SK-N-SH (cell line): ENCODE data around the gene PTGFRN. TPM values are rescaled to one million over a fixed set of nuclear protein-coding genes. Genes with fewer than 3 reads are reported as not detected.

ENCODE experiments used
- CTCF ChIA-PET: fragments of 300-600, 350-600 bp; formaldehyde crosslinking; extraction: SDS; loops from one replicate; lab custom pipeline; 2021; lab: Yijun Ruan, JAX
- POLR2A ChIA-PET: fragments of 350-600 bp; sonication (Branson Sonifier 250); formaldehyde crosslinking; extraction: SDS; loops from one replicate; lab custom pipeline; 2020; ENCODE audit warnings: antibody characterized with exemption, inconsistent platforms; lab: Yijun Ruan, JAX
- DNase-seq: peaks from one replicate; pipeline ENCODE4 v3.0.0; 2012
- H2AFZ ChIP-seq: fragments of 200-600 bp; sonication (generic); 2 replicates; pipeline ENCODE4 v1.8.1; 2016; ENCODE audit warnings: antibody characterized with exemption, mild to moderate bottlenecking, low read depth
- H3F3A ChIP-seq: fragments of 200-600 bp; sonication (generic); replicated peaks from 2 replicates; pipeline ENCODE3; 2016; ENCODE audit warnings: antibody characterized with exemption, mild to moderate bottlenecking; ENCODE audit not compliant: insufficient read depth
- H3K27ac ChIP-seq, 2 experiments: fragments of 200-500 bp in 1 of 2; fragments of 200-600 bp in 1 of 2; sonication (Bioruptor generic) in 1 of 2; sonication (generic), shearing (Covaris generic) in 1 of 2; 2 replicates each; pipeline versions ENCODE4 v1.5.1 to v1.6.1; 2014 to 2016; ENCODE audit warnings: low read depth in 2 of 2, inconsistent platforms in 1 of 2, low read length in 1 of 2, mild to moderate bottlenecking in 1 of 2, mixed read lengths in 1 of 2
- H3K27me3 ChIP-seq: fragments of 200-600 bp; sonication (generic), shearing (Covaris generic); 2 replicates; pipeline ENCODE4 v1.6.1; 2016; ENCODE audit warnings: mixed run types; ENCODE audit not compliant: insufficient read depth
- H3K36me3 ChIP-seq, 2 experiments: fragments of 200-500 bp in 1 of 2; fragments of 200-600 bp in 1 of 2; sonication (Bioruptor generic) in 1 of 2; sonication (generic) in 1 of 2; replicated peaks in 1 of 2; 2 replicates each; pipeline versions ENCODE3 to v1.5.1; 2014 to 2016; ENCODE audit warnings: low read length in 1 of 2, mild to moderate bottlenecking in 1 of 2; ENCODE audit not compliant: insufficient read depth in 2 of 2, control insufficient read depth in 1 of 2
- H3K4me1 ChIP-seq, 2 experiments: fragments of 200-500 bp in 1 of 2; fragments of 200-600 bp in 1 of 2; sonication (Bioruptor generic) in 1 of 2; sonication (generic), shearing (Covaris generic) in 1 of 2; 2 replicates each; pipeline versions ENCODE4 v1.5.1 to v1.6.1; 2014 to 2016; ENCODE audit warnings: low read depth in 1 of 2, low read length in 1 of 2, mixed run types in 1 of 2; ENCODE audit not compliant: insufficient read depth in 2 of 2, control insufficient read depth in 1 of 2
- H3K4me2 ChIP-seq: fragments of 200-600 bp; sonication (generic), shearing (Covaris generic); 2 replicates; pipeline ENCODE4 v1.6.1; 2017; ENCODE audit warnings: mixed run types
- H3K4me3 ChIP-seq, 2 experiments: fragments of 200-500 bp in 1 of 2; fragments of 200-600 bp in 1 of 2; sonication (Bioruptor generic) in 1 of 2; sonication (generic), shearing (Covaris generic) in 1 of 2; 2 replicates each; pipeline versions ENCODE4 v1.5.1 to v1.8.1; 2014 to 2016; ENCODE audit warnings: low read depth in 2 of 2, inconsistent platforms in 1 of 2, low read length in 1 of 2, mild to moderate bottlenecking in 1 of 2, mixed read lengths in 1 of 2, moderate library complexity in 1 of 2
- H3K79me2 ChIP-seq: fragments of 200-600 bp; sonication (generic); 2 replicates; pipeline ENCODE4 v1.8.1; 2017; ENCODE audit warnings: mild to moderate bottlenecking; ENCODE audit not compliant: insufficient read depth
- H3K9ac ChIP-seq: fragments of 200-600 bp; sonication (generic); 2 replicates; pipeline ENCODE4 v1.6.1; 2017; ENCODE audit warnings: mixed run types
- H3K9me2 ChIP-seq: fragments of 200-600 bp; sonication (generic); 2 replicates; pipeline ENCODE4 v1.6.1; 2017; ENCODE audit warnings: mixed run types
- H3K9me3 ChIP-seq: fragments of 200-600 bp; sonication (generic); 2 replicates; pipeline ENCODE4 v1.6.1; 2017; ENCODE audit warnings: mixed run types, mild to moderate bottlenecking, moderate library complexity
- H4K20me1 ChIP-seq: fragments of 200-600 bp; sonication (generic); 2 replicates; pipeline ENCODE4 v1.6.1; 2017; ENCODE audit warnings: mild to moderate bottlenecking, mixed run types; ENCODE audit not compliant: insufficient read depth
- CHD2 ChIP-seq: fragments of 150-350 bp; IDR thresholded peaks from 2 replicates; pipeline ENCODE4 v1.6.1; 2018; ENCODE audit warnings: low read length; ENCODE audit not compliant: partially characterized antibody
- ELF1 ChIP-seq: IDR thresholded peaks from 2 replicates; pipeline ENCODE4 v1.4.0; 2012
- EP300 ChIP-seq, 2 experiments: IDR thresholded peaks; 2 replicates each; pipeline versions ENCODE4 v1.4.0 to v1.6.1; 2012; ENCODE audit warnings: borderline replicate concordance in 1 of 2, low read depth in 1 of 2, low read length in 1 of 2
- EZH2phosphoT487 ChIP-seq: fragments of 200-600 bp; sonication (generic); IDR thresholded peaks from 2 replicates; pipeline ENCODE4 v1.6.1; 2017; ENCODE audit warnings: low read depth, mixed run types, mild to moderate bottlenecking, antibody characterized with exemption, moderate library complexity, borderline replicate concordance
- FOSL2 ChIP-seq: IDR thresholded peaks from 2 replicates; pipeline ENCODE4 v1.4.0; 2012; ENCODE audit warnings: low read depth, mild to moderate bottlenecking, moderate library complexity, borderline replicate concordance
- POLR2AphosphoS5 ChIP-seq: IDR thresholded peaks from 2 replicates; pipeline ENCODE4 v1.6.1; 2012; ENCODE audit warnings: low read depth, low read length
- RCOR1 ChIP-seq: fragments of 150-350 bp; IDR thresholded peaks from 2 replicates; pipeline ENCODE4 v1.6.1; 2017; ENCODE audit warnings: antibody characterized with exemption, low read length
- RFX5 ChIP-seq: IDR thresholded peaks from 2 replicates; pipeline ENCODE4 v1.6.1; 2012; ENCODE audit warnings: mild to moderate bottlenecking, improper control_type of control experiment, low read length
- SIN3A ChIP-seq: IDR thresholded peaks from 2 replicates; pipeline ENCODE4 v1.6.1; 2012; ENCODE audit warnings: low read depth, mild to moderate bottlenecking, low read length, moderate library complexity, borderline replicate concordance
- SMC3 ChIP-seq: IDR thresholded peaks from 2 replicates; pipeline ENCODE4 v1.6.1; 2012; ENCODE audit warnings: low read depth, low read length, improper control_type of control experiment
- TAF1 ChIP-seq: IDR thresholded peaks from 2 replicates; pipeline ENCODE4 v1.6.1; 2012; ENCODE audit warnings: low read depth, mild to moderate bottlenecking, low read length, moderate library complexity, borderline replicate concordance
- TCF12 ChIP-seq: IDR thresholded peaks from 2 replicates; pipeline ENCODE4 v1.4.0; 2012
- WGBS: methylation state at CpG from one replicate; pipeline ENCODE4 v1.1.6; 2017; ENCODE audit warnings: low lambda C conversion rate; 5-methylcytosine and 5-hydroxymethylcytosine counted together
- polyA plus RNA-seq, 3 experiments: library from polyadenylated mRNA; depleted of rRNA; stranded (reverse); fragments of >200 nt; gene quantifications; 2 replicates each; pipeline ENCODE4 v1.2.3, GENCODE V29; 2012
- TF ChIP-seq, protein P1 (sequence below): IDR thresholded peaks from 2 replicates; pipeline ENCODE4; 2012
- TF ChIP-seq, protein P2 (sequence below): IDR thresholded peaks from 2 replicates; pipeline ENCODE4 v1.6.1; 2012; ENCODE audit warnings: mild to moderate bottlenecking, low read depth, low read length, moderate library complexity

PTGFRN gene
- polyA plus RNA-seq, 1 of the 3 experiments (the other 2 are of a cell fraction), result 22.4 TPM

DNA sequence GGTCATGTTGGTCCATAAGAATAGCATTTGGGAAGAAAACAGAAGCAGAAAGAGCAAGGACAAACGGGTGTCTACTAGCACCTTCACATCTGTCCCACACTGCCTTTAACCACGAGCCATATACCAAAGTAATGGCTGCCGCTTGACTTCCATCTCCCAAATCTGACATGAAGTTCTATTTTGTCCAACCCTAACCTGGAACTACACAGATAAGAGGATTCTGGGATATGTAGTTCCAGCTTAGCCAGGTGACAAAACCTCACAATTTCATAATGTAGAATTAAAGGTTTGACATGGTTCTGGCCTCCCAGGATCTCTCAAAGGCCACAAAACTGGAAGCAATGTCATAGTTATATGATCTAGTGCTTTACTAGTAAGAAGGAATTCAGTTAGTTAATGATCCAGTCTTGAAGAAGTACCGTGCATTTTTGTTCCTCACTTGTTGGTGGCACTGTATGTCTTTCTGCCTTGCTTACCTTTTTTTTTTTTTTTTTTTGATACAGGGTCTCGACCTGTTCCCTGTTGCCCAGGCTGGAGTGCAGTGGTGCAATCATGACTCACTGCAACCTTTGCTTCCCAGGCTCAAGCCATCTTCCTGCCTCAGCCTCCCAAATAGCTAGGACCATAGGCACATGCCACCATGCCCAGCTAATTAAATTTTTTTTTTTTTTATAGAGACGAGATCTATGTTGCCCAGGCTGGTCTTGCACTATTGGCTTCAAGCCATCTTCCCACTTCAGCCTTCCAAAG is 17.5 kb downstream of the PTGFRN start:
- Histone ChIP-seq H3K36me3 (no peaks in the 10 kb centered on the region), H3K27me3 (no peaks in the 10 kb centered on the region), H2AFZ (no peak overlapping the region), H3K27ac (no peak overlapping the region), H3K9me2 (no peaks in the 10 kb centered on the region), H3K9me3 (no peaks in the 10 kb centered on the region), H3K4me1 (peaks cover 0 to 19% of the 10 kb centered on the region in 2 experiments; a peak in 1 of 4 replicates), H3K9ac (no peak overlapping the region), H4K20me1 (no peaks in the 10 kb centered on the region), H3K4me2 (no peak overlapping the region), H3K4me3 (no peak overlapping the region), H3K79me2 (no peaks in the 10 kb centered on the region), H3F3A (no peaks in the 10 kb centered on the region)
- WGBS, result 73% methylated on average over 3 of the region's 6 CpGs
- ChIA-PET POLR2A (no interaction called here), CTCF (interaction anchor here (0.6 kb wide), 1 partner anchor 92 kb away, joined by 3 read pairs; no protein-coding TSS in a partner anchor)
- no peak for TF ChIP-seq RFX5
- TF ChIP-seq EP300 (IDR thresholded peaks at IDR 0.05; ENCODE audit: borderline replicate concordance in 1 of 2, low read depth in 1 of 2, low read length in 1 of 2), result no peak
- TF ChIP-seq, protein P1, sequence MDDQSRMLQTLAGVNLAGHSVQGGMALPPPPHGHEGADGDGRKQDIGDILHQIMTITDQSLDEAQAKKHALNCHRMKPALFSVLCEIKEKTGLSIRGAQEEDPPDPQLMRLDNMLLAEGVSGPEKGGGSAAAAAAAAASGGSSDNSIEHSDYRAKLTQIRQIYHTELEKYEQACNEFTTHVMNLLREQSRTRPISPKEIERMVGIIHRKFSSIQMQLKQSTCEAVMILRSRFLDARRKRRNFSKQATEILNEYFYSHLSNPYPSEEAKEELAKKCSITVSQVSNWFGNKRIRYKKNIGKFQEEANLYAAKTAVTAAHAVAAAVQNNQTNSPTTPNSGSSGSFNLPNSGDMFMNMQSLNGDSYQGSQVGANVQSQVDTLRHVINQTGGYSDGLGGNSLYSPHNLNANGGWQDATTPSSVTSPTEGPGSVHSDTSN, result no peak
- TF ChIP-seq SIN3A, result no peak
- no peak for TF ChIP-seq RCOR1
- no peak for TF ChIP-seq EZH2phosphoT487
- no peak for TF ChIP-seq TCF12
- TF ChIP-seq POLR2AphosphoS5, result no peak
- TF ChIP-seq FOSL2, result no peak
- TF ChIP-seq SMC3, result no peak
- no peak for TF ChIP-seq ELF1
- no peak for TF ChIP-seq CHD2
- TF ChIP-seq, protein P2, sequence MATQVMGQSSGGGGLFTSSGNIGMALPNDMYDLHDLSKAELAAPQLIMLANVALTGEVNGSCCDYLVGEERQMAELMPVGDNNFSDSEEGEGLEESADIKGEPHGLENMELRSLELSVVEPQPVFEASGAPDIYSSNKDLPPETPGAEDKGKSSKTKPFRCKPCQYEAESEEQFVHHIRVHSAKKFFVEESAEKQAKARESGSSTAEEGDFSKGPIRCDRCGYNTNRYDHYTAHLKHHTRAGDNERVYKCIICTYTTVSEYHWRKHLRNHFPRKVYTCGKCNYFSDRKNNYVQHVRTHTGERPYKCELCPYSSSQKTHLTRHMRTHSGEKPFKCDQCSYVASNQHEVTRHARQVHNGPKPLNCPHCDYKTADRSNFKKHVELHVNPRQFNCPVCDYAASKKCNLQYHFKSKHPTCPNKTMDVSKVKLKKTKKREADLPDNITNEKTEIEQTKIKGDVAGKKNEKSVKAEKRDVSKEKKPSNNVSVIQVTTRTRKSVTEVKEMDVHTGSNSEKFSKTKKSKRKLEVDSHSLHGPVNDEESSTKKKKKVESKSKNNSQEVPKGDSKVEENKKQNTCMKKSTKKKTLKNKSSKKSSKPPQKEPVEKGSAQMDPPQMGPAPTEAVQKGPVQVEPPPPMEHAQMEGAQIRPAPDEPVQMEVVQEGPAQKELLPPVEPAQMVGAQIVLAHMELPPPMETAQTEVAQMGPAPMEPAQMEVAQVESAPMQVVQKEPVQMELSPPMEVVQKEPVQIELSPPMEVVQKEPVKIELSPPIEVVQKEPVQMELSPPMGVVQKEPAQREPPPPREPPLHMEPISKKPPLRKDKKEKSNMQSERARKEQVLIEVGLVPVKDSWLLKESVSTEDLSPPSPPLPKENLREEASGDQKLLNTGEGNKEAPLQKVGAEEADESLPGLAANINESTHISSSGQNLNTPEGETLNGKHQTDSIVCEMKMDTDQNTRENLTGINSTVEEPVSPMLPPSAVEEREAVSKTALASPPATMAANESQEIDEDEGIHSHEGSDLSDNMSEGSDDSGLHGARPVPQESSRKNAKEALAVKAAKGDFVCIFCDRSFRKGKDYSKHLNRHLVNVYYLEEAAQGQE, result no peak
- TF ChIP-seq TAF1, result no peak
- DNase-seq, result no peak
